H9 (cell line): ENCODE data around the gene CFAP57. TPM values are rescaled to one million over a fixed set of nuclear protein-coding genes. Genes with fewer than 3 reads are reported as not detected.

Experiments
- DNase-seq: peaks from one replicate; pipeline ENCODE4 v3.0.0-alpha.2; 2017
- H2AFZ ChIP-seq: one replicate; pipeline ENCODE4 v1.6.1; 2013; ENCODE audit warnings: mild to moderate bottlenecking, low read length, control low read depth, moderate library complexity
- H2AK5ac ChIP-seq: 2 replicates; pipeline ENCODE4 v1.6.1; 2013; ENCODE audit warnings: low read length, control low read depth, mixed read lengths; ENCODE audit not compliant: insufficient read length
- H2BK120ac ChIP-seq: one replicate; pipeline ENCODE4 v1.6.1; 2013; ENCODE audit warnings: low read depth, mild to moderate bottlenecking, low read length, control low read depth, inconsistent platforms; ENCODE audit not compliant: poor library complexity, severe bottlenecking
- H2BK12ac ChIP-seq: 2 replicates; pipeline ENCODE4 v1.6.1; 2013; ENCODE audit warnings: low read length, control low read depth, mixed read lengths, low read depth; ENCODE audit not compliant: insufficient read length
- H2BK15ac ChIP-seq: 2 replicates; pipeline ENCODE4 v1.6.1; 2013; ENCODE audit warnings: low read depth, low read length, control low read depth
- H2BK20ac ChIP-seq: one replicate; pipeline ENCODE4 v1.6.1; 2013; ENCODE audit warnings: low read depth, mild to moderate bottlenecking, low read length, control low read depth, inconsistent platforms; ENCODE audit not compliant: poor library complexity, severe bottlenecking
- H2BK5ac ChIP-seq: 2 replicates; pipeline ENCODE4 v1.6.1; 2013; ENCODE audit warnings: low read length, control low read depth, mixed read lengths; ENCODE audit not compliant: insufficient read length
- H3K14ac ChIP-seq: 2 replicates; pipeline ENCODE4 v1.6.1; 2013; ENCODE audit warnings: low read length, control low read depth; ENCODE audit not compliant: insufficient read depth
- H3K18ac ChIP-seq: 2 replicates; pipeline ENCODE4 v1.6.1; 2013; ENCODE audit warnings: low read depth, mild to moderate bottlenecking, mixed read lengths, low read length, control low read depth; ENCODE audit not compliant: insufficient read length
- H3K23ac ChIP-seq: 2 replicates; pipeline ENCODE4 v1.6.1; 2013; ENCODE audit warnings: low read length, control low read depth, mixed read lengths, low read depth; ENCODE audit not compliant: insufficient read length
- H3K23me2 ChIP-seq: 2 replicates; pipeline ENCODE4 v1.6.1; 2013; ENCODE audit warnings: low read depth, mild to moderate bottlenecking, mixed read lengths, low read length, control low read depth; ENCODE audit not compliant: insufficient read length, poor library complexity, severe bottlenecking
- H3K27ac ChIP-seq: 2 replicates; pipeline ENCODE4 v1.5.1; 2013; ENCODE audit warnings: low read length, control low read depth, mixed read lengths, low read depth; ENCODE audit not compliant: insufficient read length
- H3K27me3 ChIP-seq: 2 replicates; pipeline ENCODE4 v1.6.1; 2013; ENCODE audit warnings: low read length, control low read depth, inconsistent platforms; ENCODE audit not compliant: insufficient read depth
- H3K4ac ChIP-seq: 2 replicates; pipeline ENCODE4 v1.6.1; 2013; ENCODE audit warnings: low read depth, mild to moderate bottlenecking, control low read depth, inconsistent platforms, low read length, moderate library complexity
- H3K4me1 ChIP-seq: 2 replicates; pipeline ENCODE4 v1.6.1; 2013; ENCODE audit warnings: low read length, control low read depth, inconsistent platforms; ENCODE audit not compliant: insufficient read depth
- H3K4me2 ChIP-seq: 2 replicates; pipeline ENCODE4 v1.6.1; 2013; ENCODE audit warnings: low read length, control low read depth, mixed read lengths; ENCODE audit not compliant: insufficient read length, insufficient read depth
- H3K56ac ChIP-seq: 2 replicates; pipeline ENCODE4 v1.6.1; 2013; ENCODE audit warnings: low read depth, mild to moderate bottlenecking, mixed read lengths, low read length, control low read depth; ENCODE audit not compliant: insufficient read length
- H3K79me1 ChIP-seq: 2 replicates; pipeline ENCODE4 v1.6.1; 2013; ENCODE audit warnings: low read depth, mild to moderate bottlenecking, moderate library complexity, low read length, control low read depth, inconsistent platforms; ENCODE audit not compliant: insufficient read depth, poor library complexity, severe bottlenecking
- H3K79me2 ChIP-seq: 2 replicates; pipeline ENCODE4 v1.6.1; 2013; ENCODE audit warnings: low read length, control low read depth, inconsistent platforms; ENCODE audit not compliant: insufficient read depth
- H3K9ac ChIP-seq: 2 replicates; pipeline ENCODE4 v1.6.1; 2013; ENCODE audit warnings: low read length, control low read depth, mixed read lengths; ENCODE audit not compliant: insufficient read length; ENCODE audit errors: extremely low read depth
- H3K9me3 ChIP-seq: one replicate; pipeline ENCODE4 v1.6.1; 2013; ENCODE audit warnings: low read depth, low read length, inconsistent platforms; ENCODE audit not compliant: control insufficient read depth
- H3T11ph ChIP-seq: one replicate; pipeline ENCODE4 v1.6.1; 2013; ENCODE audit warnings: mild to moderate bottlenecking, low read length, control low read depth, inconsistent platforms
- H4K20me1 ChIP-seq: one replicate; pipeline ENCODE4 v1.6.1; 2013; ENCODE audit not compliant: control insufficient read depth, insufficient read length, insufficient read depth
- H4K5ac ChIP-seq: 2 replicates; pipeline ENCODE4 v1.6.1; 2013; ENCODE audit warnings: low read depth, mild to moderate bottlenecking, mixed read lengths, low read length, control low read depth; ENCODE audit not compliant: insufficient read length
- H4K8ac ChIP-seq: replicated peaks from 2 replicates; pipeline ENCODE4 v1.6.1; 2013; ENCODE audit warnings: low read length, control low read depth, mixed read lengths, low read depth; ENCODE audit not compliant: insufficient read length
- H4K91ac ChIP-seq: 2 replicates; pipeline ENCODE4 v1.6.1; 2013; ENCODE audit warnings: low read depth, mild to moderate bottlenecking, moderate library complexity, mixed read lengths, low read length, control low read depth; ENCODE audit not compliant: insufficient read length
- H3K27ac Mint-ChIP-seq, 3 experiments: 2 replicates in 2 of 3; 3 replicates in 1 of 3; pipeline ENCODE4 v1.8.0; 2020 to 2021; ENCODE audit warnings: mixed read lengths in 3 of 3, mild to moderate bottlenecking in 1 of 3, moderate library complexity in 1 of 3
- H3K27me3 Mint-ChIP-seq: 2 replicates; pipeline ENCODE4 v1.8.0; 2021; ENCODE audit warnings: low read depth, mild to moderate bottlenecking, moderate library complexity, mixed read lengths
- H3K36me3 Mint-ChIP-seq, 3 experiments: 2 replicates in 2 of 3; 3 replicates in 1 of 3; pipeline ENCODE4 v1.8.0; 2020 to 2021; ENCODE audit warnings: low read depth in 3 of 3, mixed read lengths in 3 of 3; ENCODE audit not compliant: insufficient read depth in 1 of 3
- H3K4me1 Mint-ChIP-seq, 2 experiments: 2 replicates each; pipeline ENCODE4 v1.8.0; 2020; ENCODE audit warnings: mixed read lengths in 2 of 2
- H3K4me3 Mint-ChIP-seq, 2 experiments: 2 replicates in 1 of 2; 3 replicates in 1 of 2; pipeline ENCODE4 v1.8.0; 2020 to 2021; ENCODE audit warnings: mild to moderate bottlenecking in 2 of 2, mixed read lengths in 2 of 2, moderate library complexity in 1 of 2
- H3K9me3 Mint-ChIP-seq, 2 experiments: 2 replicates in 1 of 2; 3 replicates in 1 of 2; pipeline ENCODE4 v1.8.0; 2020; ENCODE audit warnings: mild to moderate bottlenecking in 2 of 2, mixed read lengths in 2 of 2, moderate library complexity in 1 of 2
- CTCF ChIP-seq: fragments of 200-600 bp; sonication (generic); conservative IDR thresholded peaks from 3 replicates; pipeline ENCODE4 v1.8.0; 2021; ENCODE audit warnings: antibody characterized with exemption, mild to moderate bottlenecking
- WGBS: extraction: QIAGEN DNeasy Blood & Tissue Kit; methylation state at CpG from one replicate; pipeline ENCODE4 v1.1.7; 2013; ENCODE audit warnings: missing lambda C conversion rate, low lambda C conversion rate, mixed read lengths; ENCODE audit not compliant: insufficient read length; ENCODE audit errors: extremely low coverage; 5-methylcytosine and 5-hydroxymethylcytosine counted together
- total RNA-seq: library from RNA; stranded (reverse); gene quantifications from 2 replicates; pipeline ENCODE4 v1.2.1, GENCODE V29; 2021

CFAP57 gene
- total RNA-seq, 1 experiment from 2014 or later, result 0.33 TPM

GRCh38 chr1:43234267-43234666 is 62.1 kb downstream of the CFAP57 start:
- no peak for TF ChIP-seq CTCF
- H3K36me3 Mint-ChIP-seq, result no peaks in the 10 kb centered on the region
- no CpG with 5 or more reads among the region's 17 CpGs for WGBS

More at GRCh38 chr1:43234267-43234666, 62.1 kb downstream of the CFAP57 start:
- Histone ChIP-seq H3K9me3 (no peaks in the 10 kb centered on the region), H4K91ac (no peak overlapping the region), H4K8ac (no peak overlapping the region), H2AFZ (no peak overlapping the region), H3K56ac (no peak overlapping the region), H2AK5ac (no peak overlapping the region), H3K4me1 (no peaks in the 10 kb centered on the region), H3K27me3 (no peaks in the 10 kb centered on the region), H2BK120ac (no peak overlapping the region), H3K23me2 (no peaks in the 10 kb centered on the region), H3K18ac (no peak overlapping the region), H2BK12ac (no peak overlapping the region), H3K4ac (no peak overlapping the region), H2BK5ac (no peak overlapping the region), H3K4me2 (no peak overlapping the region), H3K9ac (no peak overlapping the region), H2BK15ac (no peak overlapping the region), H4K5ac (no peak overlapping the region), H3K27ac (no peak overlapping the region), H3K79me1 (no peaks in the 10 kb centered on the region), H3K23ac (no peak overlapping the region), H4K20me1 (no peaks in the 10 kb centered on the region), H3T11ph (no peak overlapping the region), H3K79me2 (no peaks in the 10 kb centered on the region), H2BK20ac (no peak overlapping the region), H3K14ac (no peak overlapping the region)
- Mint-ChIP-seq H3K4me1 (peaks cover 14% of the 10 kb centered on the region in 2 experiments), H3K4me3 (no peak overlapping the region), H3K9me3 (no peaks in the 10 kb centered on the region), H3K27me3 (peaks cover 3% of the 10 kb centered on the region; the same call in 1 of the 2 replicates), H3K27ac (no peak overlapping the region)
- no peak for DNase-seq
